Lower leg skin (tissue), 4 donors: ENCODE results near the gene ARHGAP8. TPM values are rescaled to one million over a fixed set of nuclear protein-coding genes. Genes with fewer than 3 reads are reported as not detected.
"Not testable (repeated sequence)": the region's sequence is repeated elsewhere in the genome, so short reads cannot be mapped to it uniquely, and the experiment has no call there.

Experiments
- DNase-seq, 2 donors: peaks; one replicate each; pipeline ENCODE4 v3.0.0-alpha.2; 2019; ENCODE audit warnings: low spot score in 2 of 2
- H3K4me3 ChIP-seq: fragments of 200-600 bp; sonication (generic); 2 replicates; pipeline ENCODE4 v1.5.1; 2017; ENCODE audit warnings: mild to moderate bottlenecking, low read depth; ENCODE audit not compliant: poor library complexity, severe bottlenecking
- POLR2A ChIP-seq, 2 donors: fragments of 450-650 bp; IDR thresholded peaks; one replicate each; pipeline ENCODE4 v1.6.1; 2016 to 2017; ENCODE audit warnings: antibody characterized with exemption in 2 of 2, mild to moderate bottlenecking in 1 of 2, moderate library complexity in 1 of 2
- WGBS, 2 donors: methylation state at CpG; one replicate each; pipeline ENCODE4 v1.1.5; 2018; 5-methylcytosine and 5-hydroxymethylcytosine counted together
- intact Hi-C: fragments of 100-400 bp; cut with DNase I; formaldehyde crosslinking; loops from one replicate; pipeline ENCODE4 v1.15.0; 2023; ENCODE audit warnings: low total_unique reads
- total RNA-seq, 4 donors: library from RNA; depleted of rRNA; stranded (reverse); fragments of >200 nt; gene quantifications; one replicate each; pipeline ENCODE4 v1.1.0, GENCODE V29; 2016
- TF ChIP-seq, protein P1 (sequence below), 3 donors: fragments of 450-650 bp; IDR thresholded peaks; one replicate each; pipeline ENCODE4 v1.5.1; 2016; ENCODE audit warnings: antibody characterized with exemption in 3 of 3, mild to moderate bottlenecking in 3 of 3, moderate library complexity in 2 of 3

Gene ARHGAP8
- total RNA-seq, 4 donors from 2014 or later, result 2.9 to 3.4 (median 3.2) TPM

DNA sequence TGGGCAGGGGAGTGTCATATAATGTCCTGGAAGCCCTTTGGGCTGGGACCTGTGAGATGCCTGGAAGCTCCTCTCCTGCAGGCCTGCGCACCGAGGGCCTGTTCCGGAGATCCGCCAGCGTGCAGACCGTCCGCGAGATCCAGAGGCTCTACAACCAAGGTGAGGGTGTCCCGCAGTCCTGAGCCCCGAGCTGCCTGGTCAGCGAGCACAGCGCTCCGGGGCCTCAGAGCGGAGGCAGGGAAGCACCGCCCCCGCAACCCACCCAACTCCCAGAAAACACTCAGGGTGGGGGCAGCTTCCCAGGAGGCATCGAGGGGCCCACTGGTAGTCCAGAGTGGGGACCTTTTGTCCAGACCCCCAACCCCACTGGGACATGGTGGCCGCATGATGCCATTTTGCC, 95.5 kb downstream of the ARHGAP8 start:
- WGBS, 2 donors, result 96 to 97% methylated on average over 18 of the region's 18 CpGs
- DNase-seq, result no peak
- intact Hi-C loops, result no loop called here
- H3K4me3 ChIP-seq, result no peak overlapping the region
- TF ChIP-seq, protein P1, sequence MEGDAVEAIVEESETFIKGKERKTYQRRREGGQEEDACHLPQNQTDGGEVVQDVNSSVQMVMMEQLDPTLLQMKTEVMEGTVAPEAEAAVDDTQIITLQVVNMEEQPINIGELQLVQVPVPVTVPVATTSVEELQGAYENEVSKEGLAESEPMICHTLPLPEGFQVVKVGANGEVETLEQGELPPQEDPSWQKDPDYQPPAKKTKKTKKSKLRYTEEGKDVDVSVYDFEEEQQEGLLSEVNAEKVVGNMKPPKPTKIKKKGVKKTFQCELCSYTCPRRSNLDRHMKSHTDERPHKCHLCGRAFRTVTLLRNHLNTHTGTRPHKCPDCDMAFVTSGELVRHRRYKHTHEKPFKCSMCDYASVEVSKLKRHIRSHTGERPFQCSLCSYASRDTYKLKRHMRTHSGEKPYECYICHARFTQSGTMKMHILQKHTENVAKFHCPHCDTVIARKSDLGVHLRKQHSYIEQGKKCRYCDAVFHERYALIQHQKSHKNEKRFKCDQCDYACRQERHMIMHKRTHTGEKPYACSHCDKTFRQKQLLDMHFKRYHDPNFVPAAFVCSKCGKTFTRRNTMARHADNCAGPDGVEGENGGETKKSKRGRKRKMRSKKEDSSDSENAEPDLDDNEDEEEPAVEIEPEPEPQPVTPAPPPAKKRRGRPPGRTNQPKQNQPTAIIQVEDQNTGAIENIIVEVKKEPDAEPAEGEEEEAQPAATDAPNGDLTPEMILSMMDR (IDR thresholded peaks at IDR 0.05), result no peak
- no peak for TF ChIP-seq POLR2A (IDR thresholded peaks at IDR 0.05)

DNA sequence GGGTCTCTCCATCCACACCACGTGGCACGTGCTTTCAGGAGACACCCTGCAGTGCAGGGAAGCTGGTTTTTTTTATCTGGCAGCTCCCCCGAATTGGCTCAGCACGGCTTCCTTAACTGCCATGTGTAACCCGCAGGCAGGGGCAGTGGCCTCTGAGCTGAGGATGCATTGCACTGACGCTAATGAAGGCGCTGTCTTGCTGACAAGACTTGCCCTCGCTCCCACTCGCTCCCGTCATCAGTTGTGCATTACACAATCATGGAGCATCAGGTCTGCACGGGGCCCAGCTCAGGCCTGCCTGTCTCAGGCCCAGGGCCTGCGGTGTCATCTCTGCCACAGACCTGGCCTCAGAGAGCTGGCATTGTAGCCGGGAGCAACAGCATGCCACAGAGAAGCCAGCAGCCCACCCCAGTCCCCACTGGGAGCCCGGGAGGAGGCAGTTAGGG, 95.9 kb downstream of the ARHGAP8 start:
- no peak for DNase-seq
- intact Hi-C loops, result no loop called here
- no peak overlapping the region for H3K4me3 ChIP-seq
- 77% methylated on average over 10 to 13 of the region's 14 CpGs for WGBS, 2 donors
- TF ChIP-seq, protein P1 (IDR thresholded peaks at IDR 0.05), result no peak
- TF ChIP-seq POLR2A (IDR thresholded peaks at IDR 0.05), result no peak

DNA sequence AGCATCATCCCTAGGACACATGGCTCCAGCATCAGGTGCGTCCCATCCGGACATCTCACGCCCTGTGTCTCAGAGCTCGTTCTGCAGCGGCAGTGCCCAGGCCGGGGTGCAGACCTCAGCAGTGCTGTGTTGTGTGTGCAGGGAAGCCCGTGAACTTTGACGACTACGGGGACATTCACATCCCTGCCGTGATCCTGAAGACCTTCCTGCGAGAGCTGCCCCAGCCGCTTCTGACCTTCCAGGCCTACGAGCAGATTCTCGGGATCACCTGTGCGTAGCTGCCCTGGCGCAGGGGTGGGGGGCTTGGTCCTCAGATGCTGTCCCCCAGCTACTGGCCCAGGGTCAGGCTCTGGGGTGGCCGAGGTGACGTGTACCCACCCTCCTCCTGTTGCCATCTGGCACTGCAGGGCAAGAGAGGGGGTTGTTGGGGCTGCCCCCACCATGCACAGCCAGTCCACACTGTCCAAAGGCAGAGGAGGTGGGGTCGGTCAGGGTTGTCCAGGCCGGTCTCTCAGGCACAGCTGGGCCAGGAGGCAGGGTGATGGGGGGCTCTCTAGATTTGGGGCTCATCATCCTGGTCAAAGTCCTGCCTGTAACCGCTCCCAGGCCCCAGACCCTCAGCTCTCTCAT, 96.5 kb downstream of the ARHGAP8 start:
- intact Hi-C loops, result no loop called here
- DNase-seq, result no peak
- WGBS, 2 donors, result 92 to 95% methylated on average over 18 to 19 of the region's 21 CpGs
- TF ChIP-seq, protein P1 (IDR thresholded peaks at IDR 0.05), result no peak
- TF ChIP-seq POLR2A (IDR thresholded peaks at IDR 0.05), result no peak
- H3K4me3 ChIP-seq, result no peak overlapping the region

DNA sequence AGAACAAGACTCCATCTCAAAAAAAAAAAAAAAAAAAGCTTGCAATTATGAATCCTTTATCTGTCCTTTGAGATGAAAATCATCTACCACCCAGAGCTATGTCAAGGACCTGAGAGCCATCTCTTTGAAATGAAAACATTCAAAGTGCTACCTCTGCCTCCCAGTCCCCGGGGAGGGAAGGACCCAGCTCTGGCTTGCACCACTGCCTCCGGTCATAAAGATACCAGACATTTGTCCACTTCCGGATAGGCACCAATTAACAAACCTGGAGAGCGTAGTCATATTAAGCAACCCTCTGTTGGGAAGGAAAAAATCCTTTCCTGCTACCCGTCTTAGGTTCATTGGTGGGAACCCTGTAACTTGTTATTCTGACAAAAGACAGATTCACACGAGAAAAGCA, 98.6 kb downstream of the ARHGAP8 start:
- no peak for DNase-seq
- intact Hi-C loops, result no loop called here
- 75 to 87% methylated on average over 6 of the region's 6 CpGs for WGBS, 2 donors
- H3K4me3 ChIP-seq, result no peak overlapping the region
- TF ChIP-seq, protein P1 (IDR thresholded peaks at IDR 0.05), result no peak
- no peak for TF ChIP-seq POLR2A (IDR thresholded peaks at IDR 0.05)

DNA sequence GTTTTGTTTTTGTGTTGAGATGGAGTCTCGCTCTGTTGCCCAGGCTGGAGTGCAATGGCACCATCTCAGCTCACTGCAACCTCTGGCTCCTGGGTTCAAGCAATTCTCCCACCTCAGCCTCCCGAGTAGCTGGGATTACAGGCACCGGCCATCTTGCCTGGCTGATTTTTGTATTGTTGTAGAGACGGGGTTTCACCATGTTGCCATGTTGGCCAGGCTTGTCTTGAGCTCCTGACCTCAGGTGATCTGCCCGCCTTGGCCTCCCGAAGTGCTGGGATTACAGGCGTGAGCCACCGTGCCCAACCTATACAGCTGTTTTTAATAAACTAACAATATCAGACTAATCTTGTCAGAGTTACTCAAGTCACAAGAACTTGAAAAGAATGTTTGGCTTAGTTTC, 102.3 kb downstream of the ARHGAP8 start:
- H3K4me3 ChIP-seq, intact Hi-C loops: not testable (repeated sequence)
- WGBS, 2 donors, result 75 to 92% methylated on average over 8 of the region's 8 CpGs
- DNase-seq, result peak in 1 of 2 donors; percentile 75

DNA sequence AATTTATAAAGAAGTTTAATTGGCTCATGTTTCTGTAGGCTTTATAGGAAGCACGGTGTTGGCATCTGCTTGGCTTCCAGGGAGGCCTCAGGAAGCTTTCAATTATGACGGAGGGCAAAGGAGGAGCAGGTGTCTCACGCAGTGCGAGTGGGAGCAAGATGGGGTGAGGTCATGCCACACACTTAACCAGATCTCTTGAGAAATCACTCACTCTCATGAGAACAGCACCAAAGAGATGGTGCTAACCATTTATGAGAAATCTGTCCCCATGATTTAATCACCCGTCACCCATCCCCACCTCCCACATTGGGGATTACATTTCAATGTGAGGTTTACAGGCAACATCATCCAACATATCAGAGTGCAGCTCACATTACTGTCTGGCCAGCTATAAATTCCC, 103.5 kb downstream of the ARHGAP8 start:
- 89% methylated on average over 5 of the region's 5 CpGs for WGBS, 2 donors
- DNase-seq, result peak in 1 of 2 donors; percentile 7
- TF ChIP-seq, protein P1 (IDR thresholded peaks at IDR 0.05), result no peak
- TF ChIP-seq POLR2A (IDR thresholded peaks at IDR 0.05), result no peak
- intact Hi-C loops, result no loop called here
- H3K4me3 ChIP-seq, result no peak overlapping the region

DNA sequence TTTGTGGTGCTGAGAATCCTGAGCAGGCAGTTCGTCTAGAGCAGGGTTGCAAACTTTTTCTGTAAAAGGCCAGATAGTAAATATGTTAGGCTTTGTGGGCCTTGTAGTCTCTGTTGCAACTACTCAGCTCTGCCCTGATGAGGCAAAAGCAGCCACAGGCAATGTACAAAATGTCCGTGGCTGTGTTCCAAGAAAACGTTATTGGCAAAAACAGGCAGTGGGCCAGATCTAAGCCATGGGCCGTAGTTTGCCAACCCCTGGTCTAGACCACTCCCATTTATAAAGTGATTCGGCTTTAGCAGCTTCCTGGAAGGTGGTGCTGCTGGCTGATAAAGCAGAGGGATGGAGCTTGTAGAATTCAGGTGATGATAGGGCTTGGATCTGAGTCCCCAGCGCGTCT, 106.4 kb downstream of the ARHGAP8 start:
- H3K4me3 ChIP-seq, DNase-seq, intact Hi-C loops: not testable (repeated sequence)
- WGBS, 2 donors, result 53 to 88% methylated on average over 4 to 7 of the region's 7 CpGs
